ENCODE data around the gene ARID2.

DNA sequence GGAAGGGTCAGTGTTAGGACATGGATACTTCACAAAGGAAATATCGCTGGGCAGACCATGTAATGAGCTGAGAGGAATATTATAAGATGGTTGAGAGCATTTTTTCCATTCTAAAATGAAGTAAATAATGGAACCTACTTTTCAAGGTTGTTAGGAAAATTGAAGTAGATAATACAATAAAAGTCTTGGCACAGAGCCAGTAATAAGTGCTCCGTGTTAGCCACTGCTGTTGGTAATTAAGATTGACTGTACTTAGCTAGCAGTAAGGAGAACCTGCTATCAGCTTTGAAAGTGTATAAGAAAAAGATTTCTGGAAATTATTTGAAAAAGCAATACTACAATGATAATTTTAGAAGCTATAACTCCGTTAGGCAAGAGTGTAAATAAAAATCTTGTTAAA, 183.3 kb downstream of the ARID2 start:
- TF ChIP-seq POLR2A (IDR thresholded peaks at IDR 0.05), result no peak
- TF ChIP-seq, protein P1, sequence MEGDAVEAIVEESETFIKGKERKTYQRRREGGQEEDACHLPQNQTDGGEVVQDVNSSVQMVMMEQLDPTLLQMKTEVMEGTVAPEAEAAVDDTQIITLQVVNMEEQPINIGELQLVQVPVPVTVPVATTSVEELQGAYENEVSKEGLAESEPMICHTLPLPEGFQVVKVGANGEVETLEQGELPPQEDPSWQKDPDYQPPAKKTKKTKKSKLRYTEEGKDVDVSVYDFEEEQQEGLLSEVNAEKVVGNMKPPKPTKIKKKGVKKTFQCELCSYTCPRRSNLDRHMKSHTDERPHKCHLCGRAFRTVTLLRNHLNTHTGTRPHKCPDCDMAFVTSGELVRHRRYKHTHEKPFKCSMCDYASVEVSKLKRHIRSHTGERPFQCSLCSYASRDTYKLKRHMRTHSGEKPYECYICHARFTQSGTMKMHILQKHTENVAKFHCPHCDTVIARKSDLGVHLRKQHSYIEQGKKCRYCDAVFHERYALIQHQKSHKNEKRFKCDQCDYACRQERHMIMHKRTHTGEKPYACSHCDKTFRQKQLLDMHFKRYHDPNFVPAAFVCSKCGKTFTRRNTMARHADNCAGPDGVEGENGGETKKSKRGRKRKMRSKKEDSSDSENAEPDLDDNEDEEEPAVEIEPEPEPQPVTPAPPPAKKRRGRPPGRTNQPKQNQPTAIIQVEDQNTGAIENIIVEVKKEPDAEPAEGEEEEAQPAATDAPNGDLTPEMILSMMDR (IDR thresholded peaks at IDR 0.05), result no peak
- TF ChIP-seq POLR2AphosphoS5 (IDR thresholded peaks at IDR 0.05), result no peak

Measured in transverse colon (tissue), 4 donors.